Measurements from ENCODE around the gene PPIE.
"Not testable (repeated sequence)": the region's sequence is repeated elsewhere in the genome, so short reads cannot be mapped to it uniquely, and the experiment has no call there.

The PPIE gene

DNA sequence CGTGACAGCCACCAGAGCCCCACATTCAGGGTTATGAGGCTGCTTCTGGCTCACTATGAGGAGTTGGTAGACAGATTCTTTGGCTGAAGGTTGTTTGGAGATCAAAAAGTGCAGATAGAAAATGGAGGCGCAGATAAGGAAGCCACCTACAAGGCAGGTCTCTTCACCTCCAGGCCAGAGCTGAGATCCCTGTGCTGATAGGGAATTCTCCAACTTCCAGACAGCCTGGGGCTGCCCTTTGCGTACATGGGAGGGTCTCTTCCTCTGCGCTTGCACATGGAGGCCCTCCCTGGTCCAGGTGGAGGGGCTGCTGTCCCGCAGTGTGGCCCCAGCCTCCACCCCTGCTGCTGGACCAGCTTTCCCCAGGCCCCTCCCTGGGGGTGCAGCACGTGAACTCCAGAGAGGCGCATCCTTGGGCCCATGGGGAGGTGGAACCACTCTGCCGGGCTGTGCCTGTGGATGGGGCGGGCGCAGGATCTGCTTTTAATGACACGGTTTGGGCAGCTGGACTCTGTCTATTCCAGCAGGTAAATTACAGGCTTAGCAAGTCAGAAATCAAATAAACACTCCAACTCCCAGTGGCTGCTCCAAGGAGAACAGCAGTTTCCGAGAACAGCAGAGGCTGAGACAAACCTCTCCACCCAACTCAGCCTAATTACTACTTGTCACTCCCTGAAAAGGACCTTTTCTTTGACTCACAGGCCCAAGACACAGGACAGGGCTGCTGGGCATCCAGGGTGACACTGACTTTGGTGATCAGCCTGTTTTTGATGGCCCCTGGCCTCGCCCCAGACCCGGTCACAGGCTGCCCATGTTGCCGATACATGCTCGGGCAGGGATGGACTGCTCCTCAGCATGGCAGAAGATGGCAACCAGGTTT is 20.1 kb downstream of the PPIE start:
- no peak for DNase-seq (ENCODE audit: low read depth)

GRCh38 chr1:39759436-39759726 is 20.7 kb downstream of the PPIE start:
- no peak for DNase-seq (ENCODE audit: low read depth)

DNA sequence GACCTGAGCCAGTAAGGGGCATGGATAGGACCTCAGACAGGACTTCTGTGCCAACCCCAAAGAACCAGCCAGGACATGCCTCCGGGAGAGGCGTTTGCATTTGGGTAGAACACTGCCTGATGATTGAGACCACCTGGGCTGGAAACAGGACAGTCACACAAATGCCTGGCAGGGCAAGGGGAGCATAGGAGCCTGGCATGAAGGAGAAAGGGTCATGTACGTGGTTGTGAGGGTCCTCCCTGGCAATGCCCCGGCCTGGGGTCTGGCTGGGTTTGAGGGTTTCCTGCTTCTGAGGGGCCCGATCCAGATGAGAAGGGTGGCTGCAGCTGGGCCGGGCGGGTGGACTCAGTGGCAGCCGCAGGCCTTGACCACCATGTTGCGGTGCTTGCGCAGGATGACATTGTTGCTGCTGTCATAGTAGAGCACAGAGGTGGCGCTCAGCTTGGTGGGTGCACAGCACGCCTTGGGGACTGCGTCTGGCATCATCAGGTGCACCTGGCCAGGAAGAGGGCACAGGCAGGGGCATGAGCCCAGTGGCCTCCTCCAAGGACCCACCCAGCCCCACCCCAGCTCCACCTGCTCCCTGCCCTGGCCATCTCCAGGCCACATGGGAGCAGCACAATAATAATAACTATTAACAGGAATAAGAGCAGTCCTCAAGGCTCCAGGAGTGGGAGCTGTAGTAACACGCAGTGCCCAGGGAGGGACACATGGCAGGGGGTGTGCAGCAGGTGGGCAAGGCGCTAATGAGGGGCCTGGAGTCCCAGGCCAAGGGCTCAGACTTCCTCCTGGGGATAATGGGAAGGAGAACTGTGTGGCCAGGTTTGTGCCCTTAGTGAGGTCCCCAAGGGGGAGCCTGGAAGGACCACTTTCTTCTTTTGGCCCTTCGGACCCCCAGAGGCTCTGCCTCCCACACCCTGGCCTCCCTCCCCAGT is 21.7 kb downstream of the PPIE start:
- DNase-seq (ENCODE audit: low read depth) = no peak

DNA sequence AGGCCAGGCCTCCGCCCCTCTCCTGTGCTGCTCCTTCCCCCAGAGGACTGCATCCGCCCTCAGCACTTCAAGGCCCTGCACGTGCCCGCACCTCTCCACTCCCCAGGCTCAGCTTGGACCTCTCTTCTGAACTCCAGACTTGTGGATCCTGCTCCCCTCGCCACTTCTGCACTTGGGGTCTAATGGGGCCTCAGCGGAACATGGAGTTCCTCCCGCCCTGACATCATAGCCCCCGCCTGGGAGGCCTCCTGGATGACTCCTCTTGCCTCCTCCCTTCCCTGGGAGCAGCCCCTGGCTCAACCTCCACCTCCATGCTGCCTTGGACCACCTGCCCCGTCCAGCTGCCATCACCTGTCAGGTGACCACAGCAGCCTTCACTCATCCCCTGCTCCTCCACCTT is 22.3 kb downstream of the PPIE start:
- no peak for DNase-seq (ENCODE audit: low read depth)

- DNase-seq (ENCODE audit: low read depth) = no peak
Measured at GRCh38 chr1:39761557-39762260, 23.0 kb downstream of the PPIE start.

DNA sequence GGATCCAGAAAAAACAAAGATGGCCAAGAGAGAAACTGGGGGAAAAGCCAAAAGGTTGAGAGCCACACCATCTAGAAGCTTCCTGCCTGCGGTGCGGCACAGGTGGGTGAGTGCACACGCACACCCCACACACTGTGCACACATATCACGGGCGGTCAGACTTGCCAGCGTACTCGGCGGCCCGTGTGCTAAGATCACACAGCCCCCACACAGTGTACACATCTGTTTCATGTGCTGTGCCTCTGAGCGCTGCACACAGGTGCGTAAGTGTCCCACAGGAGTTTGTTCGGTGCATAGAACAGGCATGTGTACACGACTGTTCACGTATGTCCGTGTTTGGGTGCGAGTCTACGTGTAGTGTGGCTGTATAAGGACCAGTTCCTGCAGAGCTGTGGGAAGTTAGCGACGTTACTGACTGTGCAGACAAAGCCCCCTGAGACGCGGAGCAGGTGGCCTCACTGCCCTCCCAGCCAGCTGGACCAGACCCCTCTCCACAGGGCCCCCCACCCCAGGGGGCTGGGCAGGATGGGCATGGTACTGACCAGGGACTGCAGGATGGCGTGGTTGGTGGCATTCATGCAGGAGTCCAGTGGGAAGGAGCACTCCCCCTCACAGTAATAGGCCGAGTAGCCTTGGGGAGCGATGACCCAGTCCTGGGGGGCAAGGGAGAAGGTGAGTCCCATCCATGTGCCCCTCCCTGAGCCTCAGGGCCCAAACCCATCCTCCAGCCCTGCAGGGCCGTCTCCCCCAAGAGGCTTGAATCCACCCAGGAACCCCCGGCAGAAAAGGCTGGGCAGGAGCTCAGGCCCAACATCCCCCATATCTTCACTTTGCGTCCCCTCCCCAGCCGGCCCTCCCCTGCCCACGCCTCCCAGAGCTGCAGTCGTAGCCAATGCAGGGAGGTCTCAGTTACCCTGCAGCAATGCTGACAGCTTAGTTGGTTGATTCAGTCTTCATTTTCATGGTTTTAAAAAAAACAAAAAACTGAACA is 24.2 kb downstream of the PPIE start:
- DNase-seq (ENCODE audit: low read depth) = no peak

DNA sequence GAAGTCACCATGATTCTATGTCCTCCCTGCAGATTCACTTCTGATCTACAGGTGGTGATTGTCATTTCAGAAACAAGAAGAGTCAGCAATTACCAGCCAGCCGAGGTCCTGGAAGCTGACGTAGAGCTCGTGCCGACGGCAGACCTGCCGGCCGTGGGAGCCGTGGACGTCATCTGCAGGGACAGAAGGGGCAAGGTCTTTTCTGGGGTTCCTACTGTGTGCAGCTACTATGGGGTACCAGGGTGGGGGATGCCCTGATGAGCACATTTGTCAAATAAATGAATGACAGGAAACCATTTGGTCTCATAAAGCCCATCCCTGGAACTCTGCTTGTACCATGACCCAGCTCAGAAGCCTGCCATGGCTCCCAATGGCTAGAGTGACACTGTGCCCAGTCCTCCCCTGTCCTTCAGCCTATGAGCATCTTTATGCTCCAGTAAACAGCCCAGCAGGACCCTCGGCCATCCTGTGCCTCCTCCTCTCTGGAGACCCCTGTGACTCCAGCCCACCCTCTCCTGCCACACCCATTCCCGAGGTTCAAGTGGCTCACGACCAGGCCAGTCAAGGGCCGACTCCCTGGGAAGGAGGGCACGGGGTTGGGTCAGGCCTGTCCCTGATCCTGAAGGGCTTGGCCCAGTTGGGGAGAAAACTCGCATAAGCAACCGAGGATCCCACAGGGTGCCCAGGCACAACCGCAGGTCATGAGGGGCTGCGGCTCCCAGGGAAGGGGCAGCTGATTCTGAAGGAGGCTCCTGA is 25.1 kb downstream of the PPIE start:
- not testable (repeated sequence) for DNase-seq (ENCODE audit: low read depth)

GRCh38 chr1:39764512-39764911 is 25.8 kb downstream of the PPIE start:
- DNase-seq (ENCODE audit: low read depth) = not testable (repeated sequence)

GRCh38 chr1:39766466-39766865 is 27.8 kb downstream of the PPIE start:
- DNase-seq (ENCODE audit: low read depth) = not testable (repeated sequence)

DNA sequence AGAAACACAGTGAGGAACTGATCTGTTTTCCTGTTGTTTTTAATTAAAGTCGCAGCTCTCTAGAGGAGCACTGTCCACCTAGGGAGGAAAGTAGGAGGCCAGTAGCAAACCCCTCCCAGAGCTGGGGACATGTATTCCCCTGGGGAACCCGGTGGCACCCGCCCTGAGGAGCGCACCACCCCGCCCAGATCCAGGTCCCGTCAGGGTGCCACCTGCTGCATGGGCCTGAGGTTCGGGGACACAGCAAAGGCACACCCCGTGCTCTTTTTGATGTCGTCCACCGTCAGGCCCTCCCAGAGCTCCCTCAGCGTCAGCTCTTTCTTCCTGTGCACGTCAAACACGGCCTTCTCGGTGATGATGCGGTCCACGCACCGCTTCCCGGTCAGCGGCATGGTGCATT is 30.8 kb downstream of the PPIE start:
- not testable (repeated sequence) for DNase-seq (ENCODE audit: low read depth)

DNA sequence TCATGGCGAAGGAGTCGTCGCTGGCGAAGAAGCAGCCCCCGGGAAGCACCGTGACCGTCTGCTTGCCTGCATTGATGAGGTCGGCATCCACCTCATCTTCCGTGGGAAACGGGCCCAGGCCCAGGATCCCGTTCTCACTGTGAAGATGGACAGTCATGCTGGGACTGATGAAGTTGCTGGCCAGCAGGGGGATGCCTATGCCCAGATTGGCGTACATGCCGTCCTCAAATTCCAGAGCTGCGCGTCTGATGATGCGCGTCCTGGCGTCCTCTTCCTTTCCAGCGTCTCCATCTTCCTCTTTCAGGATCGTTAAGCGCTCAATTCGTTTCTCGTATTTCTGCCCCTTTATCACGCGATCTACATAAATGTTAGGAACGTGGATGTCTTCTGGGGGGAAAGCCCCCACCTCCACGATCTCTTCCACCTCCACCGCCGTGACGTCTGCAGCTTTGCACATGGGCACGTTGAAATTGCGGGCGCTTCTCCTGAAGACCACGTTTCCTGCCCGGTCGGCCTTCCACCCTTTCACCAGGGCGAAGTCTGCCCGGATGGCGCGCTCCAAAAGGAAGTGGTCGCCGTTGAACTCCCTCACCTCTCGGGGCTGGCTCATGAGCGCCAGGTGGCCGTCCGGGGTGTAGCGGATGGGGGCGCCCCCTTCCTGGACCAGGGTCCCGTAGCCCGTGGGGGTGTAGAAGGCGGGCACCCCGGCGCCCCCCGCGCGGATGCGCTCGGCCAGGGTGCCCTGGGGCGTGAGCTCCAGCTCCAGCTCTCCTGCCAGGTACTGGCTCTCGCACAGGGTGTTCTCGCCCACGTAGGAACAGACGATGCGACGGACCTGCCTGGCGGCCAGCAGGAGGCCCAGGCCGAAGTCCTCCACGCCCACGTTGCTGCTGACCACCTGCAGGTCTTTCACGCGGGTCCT is 31.7 kb downstream of the PPIE start:
- not testable (repeated sequence) for DNase-seq (ENCODE audit: low read depth)

DNA sequence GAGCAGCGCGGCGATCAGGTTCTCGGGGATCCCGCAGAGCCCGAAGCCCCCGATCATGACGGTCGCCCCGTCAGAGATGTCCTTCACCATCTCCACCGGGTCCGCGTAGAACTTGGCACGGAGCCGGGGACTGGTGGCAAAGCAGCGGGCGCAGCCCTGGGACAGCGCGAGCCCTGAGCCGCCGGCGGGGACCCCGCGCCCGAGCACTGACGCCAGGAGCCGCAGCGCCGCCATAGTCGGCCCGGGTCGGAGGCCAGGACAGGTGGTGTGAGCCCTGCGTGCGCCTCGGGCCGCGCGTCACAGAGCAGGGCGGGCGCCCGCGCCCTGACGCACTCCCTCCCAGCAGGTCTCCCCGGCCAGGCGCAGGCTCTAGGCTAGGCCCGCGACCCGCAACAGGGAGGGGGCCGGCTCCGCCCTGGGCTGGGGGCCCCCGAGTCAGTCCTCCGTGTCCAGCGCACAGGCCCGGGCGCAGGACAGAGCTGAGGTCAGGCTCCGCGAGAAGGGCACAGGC is 32.4 kb downstream of the PPIE start, which contains the start of gene OXCT2:
Gene OXCT2, minus strand, starts transcription at position 327 of the 511 bp plus-strand sequence. Its CDS starts 93 bp downstream, at position 234.
- not testable (repeated sequence) for DNase-seq (ENCODE audit: low read depth)

DNA sequence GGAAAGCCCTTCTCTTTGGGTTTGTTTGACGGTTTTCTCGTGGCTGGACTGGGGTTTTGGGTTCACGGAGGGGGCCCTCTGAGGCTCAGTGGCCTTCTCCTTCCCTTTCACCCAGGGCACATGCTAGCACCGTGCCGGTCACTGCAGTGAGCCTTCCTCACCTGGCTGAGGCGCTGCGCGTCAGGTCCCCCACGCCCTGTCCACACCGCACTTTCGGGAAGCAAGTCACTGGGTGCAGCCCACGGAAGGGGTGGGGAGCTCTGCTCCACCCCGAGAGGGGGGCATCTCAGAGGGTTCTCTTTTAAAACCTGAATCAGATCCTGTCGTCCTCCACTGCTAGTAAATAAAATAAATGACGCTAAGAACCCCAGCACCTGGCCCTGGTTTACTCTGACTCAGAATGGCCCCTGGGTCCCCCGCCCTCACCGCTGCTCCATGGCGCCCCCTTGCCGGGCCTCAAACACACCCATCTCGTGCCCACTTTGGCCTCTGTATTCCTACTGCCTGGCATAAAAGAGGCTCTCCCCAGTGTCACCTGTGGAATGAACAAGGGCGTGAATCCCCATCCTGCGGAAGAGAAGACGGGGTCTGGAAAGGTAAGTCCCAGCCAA is 34.8 kb downstream of the PPIE start:
- not testable (repeated sequence) for DNase-seq (ENCODE audit: low read depth)

DNA sequence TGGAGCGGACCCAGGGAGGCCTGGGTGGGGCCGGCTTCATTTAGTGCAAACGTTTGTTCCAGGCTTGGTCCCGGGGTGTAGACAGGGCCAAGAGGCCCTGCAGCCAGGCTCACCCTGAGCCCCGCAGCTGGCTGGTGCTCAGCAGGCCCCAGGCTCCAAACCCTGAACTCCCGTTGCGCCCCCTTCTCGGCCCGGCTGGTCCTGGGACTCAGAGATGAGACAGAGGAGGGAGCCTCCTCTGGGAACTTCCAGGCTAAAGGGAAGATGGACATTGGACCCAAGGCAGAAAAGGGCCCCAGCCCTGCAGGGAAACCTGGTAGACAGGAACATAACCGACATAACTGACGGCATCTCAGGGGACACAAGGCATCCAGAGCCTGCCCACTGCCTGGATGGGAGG is 36.5 kb downstream of the PPIE start:
- not testable (repeated sequence) for DNase-seq (ENCODE audit: low read depth)

GRCh38 chr1:39775676-39776399 is 37.2 kb downstream of the PPIE start:
- not testable (repeated sequence) for DNase-seq (ENCODE audit: low read depth)

GRCh38 chr1:39776400-39776713 is 37.7 kb downstream of the PPIE start:
- DNase-seq (ENCODE audit: low read depth) = no peak

GRCh38 chr1:39776886-39777285 is 38.2 kb downstream of the PPIE start:
- no peak for DNase-seq (ENCODE audit: low read depth)

DNA sequence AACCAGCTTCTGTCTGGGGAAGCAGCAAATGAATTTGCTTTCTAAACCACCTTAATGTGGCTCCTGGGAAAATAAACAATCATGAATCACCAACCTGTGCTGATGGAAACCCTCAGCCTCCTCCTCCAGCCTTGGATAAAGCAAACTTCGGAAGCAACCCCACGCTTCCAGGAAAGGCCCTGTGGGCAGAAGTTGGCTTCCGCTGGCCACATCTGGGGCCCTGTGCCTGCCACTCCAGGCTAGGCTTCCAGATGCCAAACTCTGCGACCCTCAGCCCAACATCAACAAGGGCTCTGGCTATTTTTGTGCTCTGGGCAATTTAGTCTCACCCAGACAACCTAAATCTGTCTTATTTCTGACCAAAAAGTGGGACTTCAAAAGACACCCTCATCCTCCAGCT is 38.6 kb downstream of the PPIE start:
- no peak for DNase-seq (ENCODE audit: low read depth)

Measured in stimulated activated CD8-positive, alpha-beta memory T cell treated with anti-CD3 and anti-CD28 coated beads, Interleukin-15, amount 100 ng/mL, for 1 hour (primary cell).